ENCODE measurements around the gene RXRG.

Gene RXRG

DNA sequence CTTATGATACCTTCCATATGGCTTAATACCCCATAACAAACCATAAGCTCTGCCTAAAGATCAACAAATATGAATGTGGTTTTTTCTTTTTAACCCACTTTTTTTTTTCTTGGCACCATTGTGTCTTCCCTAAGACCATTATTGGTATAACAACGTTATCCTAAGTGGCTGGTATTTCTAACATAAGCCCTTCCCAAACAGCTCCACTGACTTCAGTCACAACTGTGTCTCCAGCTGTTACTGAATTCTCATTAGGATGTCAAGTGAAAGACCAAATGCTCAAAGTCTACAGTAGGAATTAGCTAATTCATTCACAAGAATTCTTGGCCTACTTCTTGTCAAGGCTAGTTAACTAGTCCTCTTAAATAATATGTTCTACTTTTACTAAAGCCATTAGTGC, 4.2 kb upstream of the RXRG start:
- DNase-seq: no peak

DNA sequence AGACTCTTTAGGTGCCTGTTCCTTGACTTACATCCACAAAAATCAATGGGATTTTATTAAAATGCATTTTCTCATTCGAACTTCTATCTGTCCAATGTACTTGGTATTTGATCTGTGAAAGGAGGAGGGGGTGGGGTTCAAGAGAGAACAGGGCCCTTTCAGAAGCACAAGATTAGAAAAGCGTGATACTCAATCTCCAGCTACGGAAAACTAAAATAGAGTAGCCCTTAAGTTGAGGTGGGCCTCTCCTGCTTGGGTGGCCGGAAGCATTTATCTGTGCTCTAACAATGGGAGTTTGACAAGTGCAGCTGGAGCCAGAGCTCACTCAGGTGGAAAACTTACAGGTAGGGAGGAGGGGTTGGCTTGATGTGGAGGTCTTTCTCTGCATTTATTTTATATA, 462 bp upstream of the RXRG start:
- no peak for DNase-seq

DNA sequence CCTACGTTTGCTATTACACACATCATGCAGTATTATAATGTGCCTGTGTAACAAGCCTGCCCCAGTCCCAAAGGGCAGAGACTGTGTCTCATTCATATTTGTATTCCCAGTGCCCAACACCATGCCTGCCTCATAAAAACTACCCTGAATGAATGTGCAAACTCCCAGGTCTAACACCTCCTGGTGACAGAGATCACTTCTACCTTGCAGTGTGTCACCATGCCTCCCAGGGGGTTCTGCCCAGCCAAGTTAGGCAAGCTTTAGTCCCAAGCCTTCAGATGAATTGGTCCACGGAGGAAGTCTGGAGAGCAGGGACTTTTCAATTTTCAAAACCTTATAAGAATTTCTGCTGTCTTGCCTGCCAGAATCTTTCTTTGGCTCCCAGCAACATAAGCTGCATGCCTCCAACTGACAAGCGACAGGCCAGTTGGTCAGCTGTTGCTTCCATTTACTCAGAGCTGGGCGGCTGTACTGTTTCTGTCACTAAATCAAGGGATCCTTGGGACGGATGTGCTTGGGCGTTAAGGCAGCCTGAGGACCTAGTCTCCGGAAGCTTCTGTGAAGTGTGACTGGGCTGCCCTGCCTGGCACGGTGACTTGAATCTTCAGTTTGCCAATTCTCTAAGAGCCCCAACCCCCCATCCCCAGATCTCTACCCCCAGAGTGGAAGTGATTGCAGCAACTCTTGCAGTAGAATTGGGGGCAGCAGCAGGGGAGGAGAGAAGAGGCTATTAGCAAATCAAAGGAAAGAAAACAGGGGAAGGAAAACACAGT, 1.2 kb downstream of the RXRG start:
- no peak for DNase-seq

GRCh38 chr1:165442653-165443052, 2.3 kb downstream of the RXRG start:
- no peak for DNase-seq

DNA sequence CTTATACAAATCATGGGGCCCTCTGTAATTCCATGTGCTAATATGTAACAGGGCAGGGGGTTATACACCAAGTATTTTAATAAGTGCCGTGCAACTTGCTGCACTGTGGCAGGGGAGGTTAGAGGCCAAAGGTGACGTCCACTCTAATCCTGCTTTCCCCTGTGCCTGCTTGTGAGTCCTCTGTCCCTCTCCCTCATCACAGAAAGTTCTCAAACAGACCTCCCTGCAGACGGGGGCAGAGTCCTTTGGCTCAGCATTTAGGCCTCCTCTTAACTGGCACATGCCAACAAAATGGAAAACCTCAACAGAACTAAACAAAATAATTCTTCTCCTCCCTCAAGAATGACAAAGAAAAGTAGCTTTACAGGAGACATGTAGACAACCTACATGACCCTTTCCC, 2.9 kb downstream of the RXRG start:
- DNase-seq: no peak

DNA sequence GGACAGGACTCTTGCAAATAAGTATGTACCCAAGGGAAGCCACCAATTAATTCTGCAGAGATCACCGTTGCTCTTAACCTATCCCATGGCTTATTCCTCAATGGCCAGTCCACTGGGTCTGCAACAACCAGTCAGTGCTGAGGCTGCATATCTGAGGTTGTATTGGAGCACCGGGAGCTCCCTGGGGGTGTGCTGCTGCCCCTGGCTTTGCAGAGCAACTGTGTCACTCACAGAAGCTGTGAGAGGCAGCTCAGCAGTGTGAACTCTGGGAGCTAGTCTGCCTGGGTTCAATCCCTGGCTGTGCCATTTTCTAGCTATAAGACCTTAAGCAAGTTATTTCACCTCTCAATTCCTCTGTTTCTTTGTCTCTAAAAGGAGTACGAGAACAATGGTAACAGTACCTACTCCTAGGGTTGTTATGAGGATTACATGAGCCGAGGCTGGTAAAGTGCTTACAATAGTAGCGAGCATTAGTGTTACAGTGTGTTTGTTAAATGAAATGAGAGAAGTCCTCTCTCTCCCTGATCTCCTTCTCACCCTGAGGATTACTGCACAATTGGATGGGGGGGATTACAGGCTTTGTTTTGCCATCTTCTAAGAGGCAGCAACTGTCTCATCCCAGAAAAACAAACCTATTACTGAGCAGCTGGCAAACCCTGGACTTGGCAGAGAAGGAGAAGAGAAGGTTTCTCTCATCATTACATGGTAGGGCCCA, 3.6 kb downstream of the RXRG start:
- no peak for DNase-seq

GRCh38 chr1:165439330-165439729, 5.6 kb downstream of the RXRG start:
- no peak for DNase-seq

GRCh38 chr1:165436994-165437393, 7.9 kb downstream of the RXRG start:
- DNase-seq: no peak

DNA sequence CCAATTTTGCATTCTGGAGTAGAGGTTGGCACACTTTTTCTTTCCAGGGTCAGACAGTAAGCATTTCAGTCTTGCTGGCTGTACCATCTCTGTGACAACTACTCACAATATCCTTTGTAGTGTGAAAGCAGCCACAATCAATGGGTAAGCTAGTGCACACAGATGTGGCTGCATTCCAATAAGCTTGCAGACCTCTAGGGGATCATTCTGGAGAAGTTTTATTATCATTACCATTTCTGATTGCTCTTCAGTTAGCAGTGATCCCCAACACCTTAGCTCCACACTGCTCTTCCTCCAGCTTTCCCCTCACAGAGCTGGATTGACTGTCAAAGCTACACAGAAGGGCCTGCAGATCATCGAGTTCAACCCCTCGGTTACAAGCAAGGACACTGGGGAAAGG, 9.1 kb downstream of the RXRG start:
- no peak for DNase-seq

DNA sequence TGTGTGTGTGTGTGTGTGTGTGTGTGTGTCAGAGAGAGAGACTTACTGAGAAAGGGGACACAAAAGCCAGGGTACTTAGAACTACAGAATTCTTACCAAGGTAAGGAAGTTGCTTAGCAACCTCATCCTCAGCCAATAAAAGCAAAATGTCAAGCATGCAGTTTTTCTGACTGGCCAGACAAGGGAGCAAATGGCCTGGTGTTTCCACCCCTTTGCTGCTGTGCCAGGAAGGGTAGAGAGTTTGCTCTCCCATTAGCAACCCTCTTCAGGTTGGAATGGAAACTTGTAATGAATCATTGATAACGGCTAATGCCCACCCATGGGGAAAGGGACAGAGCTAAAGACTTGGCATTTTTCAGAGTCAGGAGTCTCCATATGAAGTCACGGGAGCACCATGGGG, 10.6 kb downstream of the RXRG start:
- DNase-seq: no peak

DNA sequence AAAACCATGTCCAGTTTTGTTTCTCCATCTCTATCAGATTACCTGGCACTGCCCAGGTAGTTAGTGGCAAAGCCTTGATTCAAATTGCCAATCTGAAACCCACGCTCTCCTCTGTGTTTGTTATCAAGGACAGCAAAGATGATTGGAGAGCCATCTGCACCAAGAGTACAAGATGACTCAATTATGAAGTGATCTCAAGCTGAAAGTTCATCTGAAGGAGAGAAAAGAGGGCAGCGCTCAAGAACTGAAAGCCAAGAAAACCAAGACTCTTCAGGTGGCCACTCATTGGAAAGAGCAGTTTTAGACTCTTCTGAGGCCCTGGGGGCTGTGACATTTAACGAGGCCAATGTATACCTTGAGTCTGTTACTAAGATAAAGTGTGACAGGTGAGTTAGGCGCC, 13.8 kb downstream of the RXRG start:
- no peak for DNase-seq

- DNase-seq: no peak
These were observed 18.2 kb downstream of the RXRG start for GRCh38 chr1:165426745-165427144.

DNA sequence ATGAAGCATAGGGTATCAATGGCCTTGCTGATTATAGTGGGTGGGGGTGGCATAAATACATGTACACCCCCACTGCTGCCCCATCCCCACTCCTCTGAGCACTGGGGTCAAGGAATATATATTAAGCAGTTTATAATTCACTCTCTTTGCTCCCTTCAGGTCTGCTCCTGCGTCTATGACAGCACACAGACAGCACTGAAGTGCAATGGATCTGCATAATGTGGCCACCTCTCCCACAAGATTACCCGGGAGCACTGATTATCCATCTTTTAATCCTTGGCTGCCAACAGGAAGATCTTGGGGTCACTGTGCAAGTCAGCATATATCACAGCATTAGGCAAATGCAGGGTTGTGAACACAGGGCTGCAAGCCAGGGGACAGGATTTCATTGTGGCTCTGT, 19.3 kb downstream of the RXRG start:
- no peak for DNase-seq

- DNase-seq: no peak
These were observed 20.3 kb downstream of the RXRG start for GRCh38 chr1:165424454-165425216.

GRCh38 chr1:165423136-165423535, 21.8 kb downstream of the RXRG start:
- DNase-seq: no peak

DNA sequence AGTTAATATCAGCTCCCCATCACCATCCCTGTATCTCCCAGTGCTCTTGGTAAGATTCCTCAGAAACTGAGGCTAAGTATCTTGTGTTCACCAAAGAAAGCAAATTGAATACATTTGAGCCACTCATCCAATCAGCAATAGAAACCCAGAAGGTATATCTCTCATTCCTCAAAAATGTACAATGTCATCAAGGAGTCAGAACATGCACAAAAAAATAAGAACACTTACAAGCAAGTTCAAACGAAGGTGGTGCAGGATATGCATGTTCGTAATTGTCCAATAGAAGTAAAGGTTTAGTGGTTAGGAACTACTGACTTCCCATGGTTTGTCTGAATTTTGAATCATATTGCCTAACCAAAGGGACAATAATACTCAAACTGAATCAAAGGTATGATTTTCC, 24.3 kb downstream of the RXRG start:
- no peak for DNase-seq

GRCh38 chr1:165419839-165420238, 25.1 kb downstream of the RXRG start:
- no peak for DNase-seq

GRCh38 chr1:165418195-165418594, 26.7 kb downstream of the RXRG start:
- no peak for DNase-seq

GRCh38 chr1:165416876-165417275, 28.1 kb downstream of the RXRG start:
- DNase-seq: no peak

DNA sequence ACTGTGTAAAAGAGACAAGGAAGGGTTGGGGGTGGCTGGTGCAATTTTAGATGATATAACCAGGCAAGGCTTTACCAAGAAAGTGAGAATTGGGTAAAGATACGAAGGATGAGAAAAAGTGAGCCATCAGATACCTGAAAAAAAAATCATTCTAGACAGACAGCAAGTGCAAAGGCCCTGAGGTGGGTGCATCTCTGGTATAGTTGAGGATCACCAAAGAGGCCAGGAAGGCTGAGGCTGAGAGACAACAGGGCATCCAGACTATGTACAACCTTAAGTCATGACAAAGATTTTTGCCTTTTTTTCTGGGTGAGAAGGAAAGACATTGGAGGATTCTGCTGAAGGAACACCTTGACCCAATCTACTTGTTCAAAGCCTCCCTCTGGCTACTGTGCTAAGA, 29.9 kb downstream of the RXRG start:
- DNase-seq: no peak

DNA sequence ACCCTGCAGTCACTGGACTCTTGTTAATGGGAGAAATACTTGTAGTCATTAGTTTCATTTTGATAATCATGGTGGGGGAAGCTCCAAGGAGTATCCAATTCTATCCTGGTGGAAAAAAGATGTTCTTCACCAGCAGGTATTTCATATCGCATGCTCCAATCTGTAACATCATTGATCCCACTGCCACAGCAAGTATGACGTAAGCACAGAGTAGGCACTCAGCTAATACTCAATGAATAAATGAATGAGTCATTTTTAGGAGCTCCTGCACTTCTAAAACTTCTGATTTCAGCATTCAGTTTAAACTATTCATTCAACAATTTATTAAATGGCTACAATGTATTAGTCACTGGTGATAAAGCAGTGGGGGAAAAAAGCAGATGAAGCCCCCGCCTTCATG, 30.3 kb downstream of the RXRG start:
- no peak for DNase-seq

DNA sequence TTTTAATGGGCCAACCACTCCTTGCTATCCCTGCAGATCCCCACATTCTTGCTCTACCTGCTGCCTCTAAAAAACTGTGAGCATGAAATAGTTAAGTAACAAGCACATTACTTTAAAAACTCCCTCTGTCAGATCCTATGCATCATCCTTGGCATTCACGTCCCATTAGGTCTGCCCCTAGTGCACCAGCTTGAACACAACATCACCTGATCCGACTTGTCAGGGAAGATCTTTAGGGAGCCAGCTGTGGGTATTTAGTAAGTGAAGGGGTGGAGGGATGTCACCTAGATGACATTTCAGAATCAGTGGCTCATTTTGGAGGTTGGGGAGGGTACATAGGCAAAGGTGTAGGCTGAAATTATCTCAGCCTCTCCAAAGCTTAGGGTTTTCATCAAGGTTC, 33.5 kb downstream of the RXRG start:
- DNase-seq: no peak

- DNase-seq: no peak
These were observed 35.1 kb downstream of the RXRG start for GRCh38 chr1:165409657-165410358.
